ENCODE data around the gene CACNG4.

The CACNG4 gene

GRCh38 chr17:66980896-66981295 lies 16.4 kb downstream of the CACNG4 start:
- no peak for DNase-seq
- H3K27me3 ChIP-seq (replicated peaks; ENCODE audit: control insufficient read depth, insufficient read depth, low read length, poor library complexity, severe bottlenecking), result peaks cover under 1% of the 10 kb centered on the region
- no peak overlapping the region for H3K4me3 ChIP-seq (ENCODE audit: insufficient read depth, low read depth, low read length, poor library complexity, severe bottlenecking)
- no peak overlapping the region for H3K27ac ChIP-seq (ENCODE audit: insufficient read depth, low read length, poor library complexity, severe bottlenecking)
- no peaks in the 10 kb centered on the region for H3K4me1 ChIP-seq (ENCODE audit: control insufficient read depth, insufficient read depth, low read length, poor library complexity, severe bottlenecking)
- H3K9me3 ChIP-seq (ENCODE audit: control insufficient read depth, low read length), result no peaks in the 10 kb centered on the region
- H3K36me3 ChIP-seq (ENCODE audit: control insufficient read depth, insufficient read depth, low read length), result no peaks in the 10 kb centered on the region

DNA sequence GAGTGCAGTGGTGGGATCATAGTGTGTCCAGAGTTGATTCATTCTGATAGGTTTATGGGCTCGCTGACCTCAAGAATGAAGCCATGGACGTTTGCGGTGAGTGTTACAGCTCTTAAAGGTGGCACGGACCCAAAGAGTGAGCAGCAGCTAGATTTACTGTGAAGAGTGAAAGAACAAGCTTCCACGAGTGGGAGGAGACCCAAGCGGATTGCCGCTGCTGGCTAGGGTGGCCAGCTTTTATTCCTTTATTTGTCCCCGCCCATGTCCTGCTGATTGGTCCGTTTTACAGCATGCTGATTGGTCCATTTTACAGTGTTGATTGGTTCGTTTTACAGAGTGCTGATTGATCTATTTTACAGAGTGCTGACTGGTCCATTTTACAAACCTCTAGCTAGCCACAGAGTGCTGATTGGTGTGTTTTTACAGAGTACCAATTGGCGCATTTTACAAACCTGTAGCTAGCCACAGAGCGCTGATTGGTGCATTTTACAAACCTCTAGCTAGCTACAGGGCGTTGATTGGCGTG lies 17.5 kb downstream of the CACNG4 start:
- DNase-seq, result no peak
- H3K36me3 ChIP-seq (ENCODE audit: control insufficient read depth, insufficient read depth, low read length), result no peaks in the 10 kb centered on the region
- H3K27ac ChIP-seq (ENCODE audit: insufficient read depth, low read length, poor library complexity, severe bottlenecking), result no peak overlapping the region
- no peak overlapping the region for H3K4me3 ChIP-seq (ENCODE audit: insufficient read depth, low read depth, low read length, poor library complexity, severe bottlenecking)
- H3K9me3 ChIP-seq (ENCODE audit: control insufficient read depth, low read length), result no peaks in the 10 kb centered on the region
- H3K4me1 ChIP-seq (ENCODE audit: control insufficient read depth, insufficient read depth, low read length, poor library complexity, severe bottlenecking), result no peaks in the 10 kb centered on the region
- no peaks in the 10 kb centered on the region for H3K27me3 ChIP-seq (replicated peaks; ENCODE audit: control insufficient read depth, insufficient read depth, low read length, poor library complexity, severe bottlenecking)

- no peak for DNase-seq
- no peaks in the 10 kb centered on the region for H3K36me3 ChIP-seq (ENCODE audit: control insufficient read depth, insufficient read depth, low read length)
- H3K4me3 ChIP-seq (ENCODE audit: insufficient read depth, low read depth, low read length, poor library complexity, severe bottlenecking), result no peak overlapping the region
- H3K9me3 ChIP-seq (ENCODE audit: control insufficient read depth, low read length), result no peaks in the 10 kb centered on the region
- no peak overlapping the region for H3K27ac ChIP-seq (ENCODE audit: insufficient read depth, low read length, poor library complexity, severe bottlenecking)
- no peaks in the 10 kb centered on the region for H3K4me1 ChIP-seq (ENCODE audit: control insufficient read depth, insufficient read depth, low read length, poor library complexity, severe bottlenecking)
- no peaks in the 10 kb centered on the region for H3K27me3 ChIP-seq (replicated peaks; ENCODE audit: control insufficient read depth, insufficient read depth, low read length, poor library complexity, severe bottlenecking)
These were observed 19.0 kb downstream of the CACNG4 start for GRCh38 chr17:66983414-66984021.

GRCh38 chr17:66984730-66985129 lies 20.2 kb downstream of the CACNG4 start:
- H3K27me3 ChIP-seq (replicated peaks; ENCODE audit: control insufficient read depth, insufficient read depth, low read length, poor library complexity, severe bottlenecking), result no peaks in the 10 kb centered on the region
- H3K27ac ChIP-seq (ENCODE audit: insufficient read depth, low read length, poor library complexity, severe bottlenecking), result no peak overlapping the region
- H3K4me1 ChIP-seq (ENCODE audit: control insufficient read depth, insufficient read depth, low read length, poor library complexity, severe bottlenecking), result no peaks in the 10 kb centered on the region
- no peaks in the 10 kb centered on the region for H3K36me3 ChIP-seq (ENCODE audit: control insufficient read depth, insufficient read depth, low read length)
- no peaks in the 10 kb centered on the region for H3K9me3 ChIP-seq (ENCODE audit: control insufficient read depth, low read length)
- no peak for DNase-seq
- no peak overlapping the region for H3K4me3 ChIP-seq (ENCODE audit: insufficient read depth, low read depth, low read length, poor library complexity, severe bottlenecking)

DNA sequence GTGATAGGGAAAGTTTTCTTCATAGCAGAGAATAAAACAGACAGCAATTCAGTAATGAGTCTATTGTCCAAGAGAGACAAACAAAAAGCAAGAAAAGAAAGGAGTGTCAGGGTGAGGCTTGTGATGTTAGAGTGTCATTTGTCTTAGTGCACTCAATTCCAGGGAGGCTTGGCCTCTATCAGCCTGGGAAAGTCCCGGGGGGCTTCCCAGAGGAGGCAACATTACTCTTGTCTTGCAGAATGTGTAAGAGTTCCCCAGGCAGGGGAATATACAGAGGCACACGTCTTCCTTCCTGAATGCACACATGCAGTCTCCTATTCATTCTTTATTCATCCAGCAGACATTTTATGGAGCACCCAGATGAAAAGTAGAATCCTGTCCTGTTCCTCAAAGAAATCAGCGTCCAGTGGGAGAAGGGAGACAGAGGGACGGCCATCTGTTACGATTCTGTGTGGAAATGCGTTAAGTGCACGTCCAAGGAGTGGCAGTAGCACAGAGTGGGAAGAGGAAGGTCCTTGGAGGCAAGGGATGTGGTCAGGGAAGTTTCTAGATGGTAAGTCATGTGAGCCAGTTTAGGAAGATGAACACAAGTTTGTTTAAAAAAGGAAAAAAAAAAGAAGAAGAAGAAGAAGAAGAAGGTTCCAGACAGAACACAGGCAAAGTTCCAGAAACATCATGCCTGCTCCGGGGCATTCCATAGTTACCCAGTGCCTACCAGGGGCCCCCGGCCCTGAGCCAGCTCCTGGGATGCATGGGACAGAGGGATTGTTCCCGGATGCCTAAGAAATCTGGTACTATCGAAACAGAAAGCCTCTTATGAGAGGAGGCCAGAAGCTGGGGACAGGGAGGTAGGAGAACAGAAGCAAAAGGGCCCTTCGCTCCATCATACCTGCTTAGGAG lies 21.1 kb downstream of the CACNG4 start:
- H3K9me3 ChIP-seq (ENCODE audit: control insufficient read depth, low read length), result no peaks in the 10 kb centered on the region
- DNase-seq, result no peak
- no peak overlapping the region for H3K4me3 ChIP-seq (ENCODE audit: insufficient read depth, low read depth, low read length, poor library complexity, severe bottlenecking)
- H3K4me1 ChIP-seq (ENCODE audit: control insufficient read depth, insufficient read depth, low read length, poor library complexity, severe bottlenecking), result no peaks in the 10 kb centered on the region
- no peaks in the 10 kb centered on the region for H3K36me3 ChIP-seq (ENCODE audit: control insufficient read depth, insufficient read depth, low read length)
- peaks cover 4% of the 10 kb centered on the region for H3K27me3 ChIP-seq (replicated peaks; ENCODE audit: control insufficient read depth, insufficient read depth, low read length, poor library complexity, severe bottlenecking)
- no peak overlapping the region for H3K27ac ChIP-seq (ENCODE audit: insufficient read depth, low read length, poor library complexity, severe bottlenecking)

- no peak for DNase-seq
- Histone ChIP-seq H3K36me3 (ENCODE audit: control insufficient read depth, insufficient read depth, low read length) (no peaks in the 10 kb centered on the region), H3K27me3 (replicated peaks; ENCODE audit: control insufficient read depth, insufficient read depth, low read length, poor library complexity, severe bottlenecking) (peaks cover 4% of the 10 kb centered on the region), H3K27ac (ENCODE audit: insufficient read depth, low read length, poor library complexity, severe bottlenecking) (no peak overlapping the region), H3K9me3 (ENCODE audit: control insufficient read depth, low read length) (no peaks in the 10 kb centered on the region), H3K4me1 (ENCODE audit: control insufficient read depth, insufficient read depth, low read length, poor library complexity, severe bottlenecking) (no peaks in the 10 kb centered on the region), H3K4me3 (ENCODE audit: insufficient read depth, low read depth, low read length, poor library complexity, severe bottlenecking) (no peak overlapping the region)
These were observed 22.2 kb downstream of the CACNG4 start for GRCh38 chr17:66986659-66987058.

- Histone ChIP-seq H3K4me3 (ENCODE audit: insufficient read depth, low read depth, low read length, poor library complexity, severe bottlenecking) (no peak overlapping the region), H3K27me3 (replicated peaks; ENCODE audit: control insufficient read depth, insufficient read depth, low read length, poor library complexity, severe bottlenecking) (peaks cover 4% of the 10 kb centered on the region), H3K4me1 (ENCODE audit: control insufficient read depth, insufficient read depth, low read length, poor library complexity, severe bottlenecking) (no peaks in the 10 kb centered on the region), H3K9me3 (ENCODE audit: control insufficient read depth, low read length) (no peaks in the 10 kb centered on the region), H3K36me3 (ENCODE audit: control insufficient read depth, insufficient read depth, low read length) (no peaks in the 10 kb centered on the region), H3K27ac (ENCODE audit: insufficient read depth, low read length, poor library complexity, severe bottlenecking) (no peak overlapping the region)
- no peak for DNase-seq
These were observed 22.6 kb downstream of the CACNG4 start for GRCh38 chr17:66987059-66987616.

DNA sequence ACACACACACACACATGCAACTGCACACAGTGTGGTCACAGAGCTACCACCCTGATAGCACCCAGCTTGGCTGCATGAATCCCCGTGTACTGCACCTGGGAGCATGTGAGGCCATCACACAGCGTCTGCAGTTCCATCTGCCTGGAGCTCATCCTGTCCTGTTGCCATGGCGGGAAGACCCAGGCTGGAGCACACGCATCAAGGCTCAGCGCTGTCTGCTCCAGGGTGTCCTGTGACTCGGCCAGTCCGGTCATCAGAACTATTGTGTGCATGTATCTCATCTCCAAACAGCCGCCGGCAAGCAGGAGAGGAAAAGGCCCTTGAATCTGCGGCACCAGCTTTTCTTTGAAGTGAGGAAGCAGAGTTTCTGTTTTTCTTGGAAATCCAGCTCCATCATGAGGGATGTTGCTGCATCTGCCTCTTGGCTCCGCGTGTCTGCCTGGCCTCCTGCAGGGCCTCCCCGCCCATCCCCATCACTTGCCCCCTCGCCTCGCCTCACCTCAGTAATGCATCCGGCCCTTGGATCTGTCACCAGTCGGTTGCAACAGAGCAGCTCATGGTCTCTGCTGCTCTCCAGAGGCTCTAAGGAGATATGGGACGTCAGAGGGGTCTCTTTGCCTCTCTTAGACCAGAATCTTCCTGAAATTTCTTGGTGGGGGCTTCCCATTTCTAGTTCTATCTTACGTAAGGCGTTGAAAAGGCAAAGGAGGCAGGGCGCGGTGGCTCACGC lies 23.7 kb downstream of the CACNG4 start:
- H3K27ac ChIP-seq (ENCODE audit: insufficient read depth, low read length, poor library complexity, severe bottlenecking), result no peak overlapping the region
- DNase-seq, result no peak
- H3K27me3 ChIP-seq (replicated peaks; ENCODE audit: control insufficient read depth, insufficient read depth, low read length, poor library complexity, severe bottlenecking), result peaks cover 4% of the 10 kb centered on the region
- no peaks in the 10 kb centered on the region for H3K9me3 ChIP-seq (ENCODE audit: control insufficient read depth, low read length)
- no peaks in the 10 kb centered on the region for H3K4me1 ChIP-seq (ENCODE audit: control insufficient read depth, insufficient read depth, low read length, poor library complexity, severe bottlenecking)
- H3K36me3 ChIP-seq (ENCODE audit: control insufficient read depth, insufficient read depth, low read length), result no peaks in the 10 kb centered on the region
- no peak overlapping the region for H3K4me3 ChIP-seq (ENCODE audit: insufficient read depth, low read depth, low read length, poor library complexity, severe bottlenecking)

DNA sequence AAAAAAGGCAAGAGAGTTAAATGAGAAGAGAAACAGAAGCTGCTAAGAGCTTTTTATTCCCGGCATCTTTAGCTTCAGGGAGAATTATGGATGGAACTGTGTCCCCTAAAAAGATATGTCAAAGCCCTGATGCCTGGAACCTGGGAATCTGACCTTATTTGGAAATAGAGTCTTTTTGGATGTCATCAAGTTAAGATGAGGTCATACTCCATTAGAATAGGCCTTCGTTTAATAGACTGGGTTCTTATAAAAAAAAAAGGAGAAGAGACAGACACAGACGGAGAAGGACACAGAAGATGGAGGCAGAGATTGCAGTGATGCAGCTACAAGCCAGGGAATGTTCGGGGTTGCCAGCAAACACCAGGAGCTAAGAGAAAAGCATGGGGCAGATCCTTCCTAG lies 24.6 kb downstream of the CACNG4 start:
- DNase-seq, result no peak
- peaks cover 4% of the 10 kb centered on the region for H3K27me3 ChIP-seq (replicated peaks; ENCODE audit: control insufficient read depth, insufficient read depth, low read length, poor library complexity, severe bottlenecking)

More for the DNA sequence above, 24.6 kb downstream of the CACNG4 start:
- H3K36me3 ChIP-seq (ENCODE audit: control insufficient read depth, insufficient read depth, low read length), result no peaks in the 10 kb centered on the region
- H3K9me3 ChIP-seq (ENCODE audit: control insufficient read depth, low read length), result no peaks in the 10 kb centered on the region
- no peak overlapping the region for H3K27ac ChIP-seq (ENCODE audit: insufficient read depth, low read length, poor library complexity, severe bottlenecking)
- no peak overlapping the region for H3K4me3 ChIP-seq (ENCODE audit: insufficient read depth, low read depth, low read length, poor library complexity, severe bottlenecking)
- no peaks in the 10 kb centered on the region for H3K4me1 ChIP-seq (ENCODE audit: control insufficient read depth, insufficient read depth, low read length, poor library complexity, severe bottlenecking)
